Measurements from ENCODE around the gene MAMDC4. TPM values are rescaled to one million over a fixed set of nuclear protein-coding genes. Genes with fewer than 3 reads are reported as not detected.
"Not testable (repeated sequence)": the region's sequence is repeated elsewhere in the genome, so short reads cannot be mapped to it uniquely, and the experiment has no call there.

MAMDC4 gene
- total and polyA plus RNA-seq, 2 experiments from 2014 or later, result 8.5 to 12.7 TPM

- 69% methylated on average over 25 of the region's 99 CpGs for WGBS (ENCODE audit: low lambda C conversion rate, missing lambda C conversion rate)
- TF ChIP-seq, protein P1, sequence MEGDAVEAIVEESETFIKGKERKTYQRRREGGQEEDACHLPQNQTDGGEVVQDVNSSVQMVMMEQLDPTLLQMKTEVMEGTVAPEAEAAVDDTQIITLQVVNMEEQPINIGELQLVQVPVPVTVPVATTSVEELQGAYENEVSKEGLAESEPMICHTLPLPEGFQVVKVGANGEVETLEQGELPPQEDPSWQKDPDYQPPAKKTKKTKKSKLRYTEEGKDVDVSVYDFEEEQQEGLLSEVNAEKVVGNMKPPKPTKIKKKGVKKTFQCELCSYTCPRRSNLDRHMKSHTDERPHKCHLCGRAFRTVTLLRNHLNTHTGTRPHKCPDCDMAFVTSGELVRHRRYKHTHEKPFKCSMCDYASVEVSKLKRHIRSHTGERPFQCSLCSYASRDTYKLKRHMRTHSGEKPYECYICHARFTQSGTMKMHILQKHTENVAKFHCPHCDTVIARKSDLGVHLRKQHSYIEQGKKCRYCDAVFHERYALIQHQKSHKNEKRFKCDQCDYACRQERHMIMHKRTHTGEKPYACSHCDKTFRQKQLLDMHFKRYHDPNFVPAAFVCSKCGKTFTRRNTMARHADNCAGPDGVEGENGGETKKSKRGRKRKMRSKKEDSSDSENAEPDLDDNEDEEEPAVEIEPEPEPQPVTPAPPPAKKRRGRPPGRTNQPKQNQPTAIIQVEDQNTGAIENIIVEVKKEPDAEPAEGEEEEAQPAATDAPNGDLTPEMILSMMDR (IDR thresholded peaks at IDR 0.05; ENCODE audit: poor library complexity), result peak; percentile 48
- H3K27ac ChIP-seq; H4K20me1 ChIP-seq (ENCODE audit: insufficient read depth, poor library complexity, severe bottlenecking); H3K36me3 ChIP-seq (replicated peaks; ENCODE audit: insufficient read depth, low read depth); H3K4me3 ChIP-seq; H3K9me2 ChIP-seq (replicated peaks; ENCODE audit: insufficient read depth); H3K9me3 ChIP-seq (ENCODE audit: low read depth); H3K27me3 ChIP-seq; DNase-seq (ENCODE audit: low spot score); H3K79me2 ChIP-seq; H2AFZ ChIP-seq: not testable (repeated sequence)
- peak overlapping the region; percentile 97 for H3K4me2 ChIP-seq
- H3K4me1 ChIP-seq (ENCODE audit: insufficient read depth), result peaks cover 37% of the 10 kb centered on the region
These were observed 8.1 kb upstream of the MAMDC4 start for GRCh38 chr9:136843801-136844740.

- Histone ChIP-seq H3K9me2 (replicated peaks; ENCODE audit: insufficient read depth) (no peaks in the 10 kb centered on the region), H3K4me1 (ENCODE audit: insufficient read depth) (peaks cover 35% of the 10 kb centered on the region), H3K4me3 (no peak overlapping the region), H3K4me2 (no peak overlapping the region), H3K9me3 (ENCODE audit: low read depth) (no peaks in the 10 kb centered on the region), H3K27me3 (no peaks in the 10 kb centered on the region), H3K36me3 (replicated peaks; ENCODE audit: insufficient read depth, low read depth) (no peaks in the 10 kb centered on the region), H3K27ac (no peak overlapping the region), H2AFZ (no peak overlapping the region), H3K79me2 (peaks cover 3% of the 10 kb centered on the region), H4K20me1 (ENCODE audit: insufficient read depth, poor library complexity, severe bottlenecking) (peaks cover 3% of the 10 kb centered on the region)
- WGBS (ENCODE audit: low lambda C conversion rate, missing lambda C conversion rate), result 93% methylated on average over 29 of the region's 88 CpGs
- DNase-seq (ENCODE audit: low spot score), result no peak
- TF ChIP-seq EZH2phosphoT487 (IDR thresholded peaks at IDR 0.05; ENCODE audit: low read depth, severe bottlenecking, unreplicated experiment), result no peak
- TF ChIP-seq EZH2 (IDR thresholded peaks at IDR 0.05; ENCODE audit: borderline replicate concordance), result no peak
- TF ChIP-seq, protein P1 (IDR thresholded peaks at IDR 0.05; ENCODE audit: poor library complexity), result no peak
These were observed 7.2 kb upstream of the MAMDC4 start for GRCh38 chr9:136844761-136845464.

- no peak overlapping the region for H2AFZ ChIP-seq
- H3K4me3 ChIP-seq, result no peak overlapping the region
- WGBS (ENCODE audit: low lambda C conversion rate, missing lambda C conversion rate), result 97% methylated on average over 64 of the region's 102 CpGs
- TF ChIP-seq EZH2 (IDR thresholded peaks at IDR 0.05; ENCODE audit: borderline replicate concordance), result no peak
- TF ChIP-seq, protein P1 (IDR thresholded peaks at IDR 0.05; ENCODE audit: poor library complexity), result no peak
- no peak for TF ChIP-seq EZH2phosphoT487 (IDR thresholded peaks at IDR 0.05; ENCODE audit: low read depth, severe bottlenecking, unreplicated experiment)
- peaks cover 11% of the 10 kb centered on the region for H4K20me1 ChIP-seq (ENCODE audit: insufficient read depth, poor library complexity, severe bottlenecking)
- H3K4me1 ChIP-seq (ENCODE audit: insufficient read depth), result peaks cover 32% of the 10 kb centered on the region
- no peaks in the 10 kb centered on the region for H3K9me2 ChIP-seq (replicated peaks; ENCODE audit: insufficient read depth)
- H3K79me2 ChIP-seq, result peaks cover 8% of the 10 kb centered on the region
- H3K9me3 ChIP-seq (ENCODE audit: low read depth), result no peaks in the 10 kb centered on the region
- no peak overlapping the region for H3K4me2 ChIP-seq
- H3K27ac ChIP-seq, result no peak overlapping the region
- DNase-seq (ENCODE audit: low spot score), result no peak
- H3K27me3 ChIP-seq, result no peaks in the 10 kb centered on the region
- H3K36me3 ChIP-seq (replicated peaks; ENCODE audit: insufficient read depth, low read depth), result no peaks in the 10 kb centered on the region
These were observed 6.5 kb upstream of the MAMDC4 start for GRCh38 chr9:136845465-136846260.
